WERI-Rb-1 (cell line): Measurements from ENCODE around the gene CPLX1.

Experiments
- DNase-seq: peaks from one replicate; pipeline ENCODE4 v3.0.0-alpha.2; 2020
- H3K27ac ChIP-seq: fragments of 250-450 bp; sonication (Bioruptor Pico); 2 replicates; pipeline ENCODE4 v1.5.1; 2020; ENCODE audit warnings: mild to moderate bottlenecking, moderate library complexity
- H3K27me3 ChIP-seq: fragments of 250-450 bp; sonication (Bioruptor Pico); 2 replicates; pipeline ENCODE4 v1.5.1; 2021; ENCODE audit warnings: mild to moderate bottlenecking, low read depth, moderate library complexity; ENCODE audit not compliant: insufficient read depth, severe bottlenecking
- H3K36me3 ChIP-seq: fragments of 250-450 bp; sonication (Bioruptor Pico); 2 replicates; pipeline ENCODE4 v1.5.1; 2020; ENCODE audit warnings: mild to moderate bottlenecking, moderate library complexity
- H3K4me3 ChIP-seq: 2 replicates; pipeline ENCODE4 v1.5.1; 2011; ENCODE audit warnings: low read depth, mild to moderate bottlenecking, control low read depth, low read length
- H3K9me3 ChIP-seq: fragments of 250-450 bp; sonication (Bioruptor Pico); 2 replicates; pipeline ENCODE4 v1.5.1; 2021; ENCODE audit warnings: mild to moderate bottlenecking, moderate library complexity; ENCODE audit not compliant: severe bottlenecking
- CTCF ChIP-seq: IDR thresholded peaks from 2 replicates; pipeline ENCODE4 v1.5.1; 2011; ENCODE audit warnings: low read depth, mild to moderate bottlenecking, control low read depth, inconsistent platforms, low read length

The CPLX1 gene

DNA sequence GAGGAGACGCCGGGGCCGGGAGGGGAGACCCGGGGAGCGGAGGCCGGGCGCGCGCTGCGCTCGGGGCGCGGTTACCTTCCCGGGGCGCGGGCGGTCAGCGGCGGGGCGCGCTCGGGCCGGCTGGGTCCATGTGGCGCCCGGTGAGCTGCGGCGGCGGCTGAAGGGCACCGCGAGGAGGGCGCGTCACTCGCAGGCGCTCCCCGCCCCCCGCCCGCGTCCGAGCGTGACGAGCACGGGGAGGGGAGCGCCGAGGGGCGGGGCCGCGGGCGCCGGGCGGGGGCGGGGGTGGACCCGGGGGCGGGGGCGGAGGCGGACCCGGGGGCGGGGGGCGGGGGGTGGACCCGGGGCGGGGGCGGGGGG lies at the start of gene CPLX1:
Gene CPLX1 (minus strand): TSS at position 159 of the 360 bp plus-strand sequence. CDS start 1,607 bp downstream, outside the sequence.
- DNase-seq = peak; percentile 77
- H3K9me3 ChIP-seq = peaks cover 3% of the 10 kb centered on the region
- peak within 1 kb of the TSS; percentile 58 for H3K4me3 ChIP-seq
- peak within 1 kb of the TSS; percentile 88 for H3K27ac ChIP-seq
- H3K27me3 ChIP-seq = no peaks in the 10 kb centered on the region
- peaks cover 38% of the 10 kb centered on the region for H3K36me3 ChIP-seq
- TF ChIP-seq CTCF = no peak

DNA sequence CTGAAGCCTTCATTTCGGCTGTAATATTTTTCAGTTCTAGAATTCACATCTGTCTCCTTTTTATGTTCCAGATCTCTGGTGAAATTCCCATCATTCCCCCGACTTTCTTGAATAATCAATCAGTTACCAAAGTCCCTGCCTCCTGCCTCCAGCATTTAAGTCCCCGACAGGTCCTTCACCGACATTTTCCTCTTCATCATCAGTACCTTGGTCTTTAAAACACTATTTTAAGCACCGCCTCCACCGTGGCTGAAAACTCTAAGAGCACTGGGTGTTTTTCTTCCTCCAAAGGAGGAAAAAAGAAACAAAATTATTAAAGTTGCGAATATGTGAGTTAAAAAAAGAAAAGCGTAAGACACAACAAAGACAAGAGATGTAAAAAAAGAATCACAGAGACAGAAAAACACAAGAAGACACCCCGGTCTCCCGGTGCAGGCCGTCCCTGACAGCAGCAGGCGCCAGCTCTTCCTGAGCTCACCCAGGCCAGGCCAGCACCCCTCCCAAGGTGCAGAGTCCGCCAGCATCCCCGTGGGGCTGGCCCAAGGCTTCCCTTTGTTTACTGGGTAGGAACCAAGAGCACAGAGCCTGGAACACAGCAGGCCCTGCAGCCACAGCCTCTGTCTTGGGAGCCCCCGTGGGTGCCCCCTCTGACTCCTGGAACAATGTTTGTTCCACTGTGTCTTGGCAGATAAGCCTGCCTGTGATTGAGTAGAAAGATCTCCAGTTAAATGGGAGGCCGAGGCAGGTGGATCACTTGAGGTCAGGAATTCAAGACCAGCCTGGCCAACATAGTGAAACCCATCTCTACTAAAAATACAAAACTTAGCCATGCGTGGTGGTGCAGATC lies 49.3 kb upstream of the CPLX1 start:
- no peak for DNase-seq
- no peak for TF ChIP-seq CTCF
- Histone ChIP-seq H3K27ac (peak overlapping the region; percentile 43), H3K4me3 (no peak overlapping the region), H3K9me3 (no peaks in the 10 kb centered on the region), H3K27me3 (no peaks in the 10 kb centered on the region), H3K36me3 (peaks cover 65% of the 10 kb centered on the region)

- Histone ChIP-seq H3K4me3 (no peak overlapping the region), H3K27me3 (no peaks in the 10 kb centered on the region), H3K9me3 (no peaks in the 10 kb centered on the region), H3K27ac (peak overlapping the region; percentile 10; the same call in 1 of the 2 replicates), H3K36me3 (peaks cover 63% of the 10 kb centered on the region)
- DNase-seq = peak; percentile 50
- no peak for TF ChIP-seq CTCF
Measured at GRCh38 chr4:874056-874455, 48.1 kb upstream of the CPLX1 start.

- no peak overlapping the region for H3K27ac ChIP-seq
- no peaks in the 10 kb centered on the region for H3K9me3 ChIP-seq
- DNase-seq = no peak
- H3K36me3 ChIP-seq = peaks cover 58% of the 10 kb centered on the region
- no peak overlapping the region for H3K4me3 ChIP-seq
- H3K27me3 ChIP-seq = no peaks in the 10 kb centered on the region
- TF ChIP-seq CTCF = no peak
Measured at GRCh38 chr4:872241-872981, 46.5 kb upstream of the CPLX1 start.

- H3K4me3 ChIP-seq = no peak overlapping the region
- H3K36me3 ChIP-seq = peaks cover 56% of the 10 kb centered on the region
- no peaks in the 10 kb centered on the region for H3K27me3 ChIP-seq
- no peak for DNase-seq
- TF ChIP-seq CTCF = no peak
- H3K9me3 ChIP-seq = no peaks in the 10 kb centered on the region
- H3K27ac ChIP-seq = no peak overlapping the region
Measured at GRCh38 chr4:871484-871883, 45.6 kb upstream of the CPLX1 start.
